BJ (cell line): ENCODE measurements around the gene EXOSC2. TPM values are rescaled to one million over a fixed set of nuclear protein-coding genes. Genes with fewer than 3 reads are reported as not detected.

Source experiments
- CTCF ChIA-PET: fragments of 350-600 bp; formaldehyde crosslinking; extraction: SDS; loops from one replicate; lab custom pipeline; 2021; ENCODE audit warnings: antibody characterized with exemption, inconsistent platforms; lab: Yijun Ruan, JAX
- POLR2A ChIA-PET: fragments of 300-600 bp; sonication (Branson Sonifier 250); formaldehyde crosslinking; extraction: SDS; loops from one replicate; lab custom pipeline; 2021; ENCODE audit warnings: antibody characterized with exemption; lab: Charles Lee
- DNase-seq: peaks from one replicate; pipeline ENCODE4 v3.0.0-alpha.2; 2011; ENCODE audit warnings: low read depth
- H3K27me3 ChIP-seq: 2 replicates; pipeline ENCODE4 v1.6.0; 2011; ENCODE audit warnings: low read length; ENCODE audit not compliant: control insufficient read depth, insufficient read depth
- H3K36me3 ChIP-seq: 2 replicates; pipeline ENCODE4 v1.5.1; 2011; ENCODE audit warnings: low read length; ENCODE audit not compliant: control insufficient read depth, insufficient read depth
- H3K4me3 ChIP-seq: 2 replicates; pipeline ENCODE4 v1.5.1; 2011; ENCODE audit warnings: low read depth, mild to moderate bottlenecking, control low read depth, low read length
- CTCF ChIP-seq: IDR thresholded peaks from 2 replicates; pipeline ENCODE4 v1.5.1; 2011; ENCODE audit warnings: low read depth, mild to moderate bottlenecking, control low read depth, inconsistent platforms, low read length, moderate library complexity; ENCODE audit not compliant: insufficient read depth
- polyA plus RNA-seq: library from polyadenylated mRNA; depleted of rRNA; stranded (reverse); fragments of >200 nt; gene quantifications from 2 replicates; pipeline ENCODE4 v1.2.3, GENCODE V29; 2011

EXOSC2 gene
- polyA plus RNA-seq, 1 experiment = 19.8 TPM

- H3K36me3 ChIP-seq = no peaks in the 10 kb centered on the region
- CTCF ChIA-PET = interaction anchor here (0.8 to 1.0 kb wide), 3 partner anchors 11 to 201 kb away, joined by 3 to 4 read pairs (median 3); no protein-coding TSS in a partner anchor
- POLR2A ChIA-PET = no interaction called here
- H3K4me3 ChIP-seq = no peak overlapping the region
- no peak for DNase-seq
- TF ChIP-seq CTCF = no peak; the same call in 1 of the 2 replicates
- H3K27me3 ChIP-seq = no peaks in the 10 kb centered on the region
Observed at GRCh38 chr9:130732136-130732535, 38.6 kb downstream of the EXOSC2 start.

GRCh38 chr9:130732793-130733221, 39.2 kb downstream of the EXOSC2 start:
- no peaks in the 10 kb centered on the region for H3K36me3 ChIP-seq
- TF ChIP-seq CTCF = no peak
- POLR2A ChIA-PET = no interaction called here
- CTCF ChIA-PET = interaction anchor here (0.8 to 1.0 kb wide), 4 partner anchors 10 to 201 kb away, joined by 3 to 4 read pairs (median 4); no protein-coding TSS in a partner anchor
- H3K27me3 ChIP-seq = no peaks in the 10 kb centered on the region
- no peak overlapping the region for H3K4me3 ChIP-seq
- no peak for DNase-seq

GRCh38 chr9:130735566-130735965, 42.0 kb downstream of the EXOSC2 start:
- ChIA-PET POLR2A (no interaction called here), CTCF (interaction anchor here (1.0 kb wide), 1 partner anchor 10 kb away, joined by 3 read pairs; no protein-coding TSS in a partner anchor)
- no peak overlapping the region for H3K4me3 ChIP-seq

GRCh38 chr9:130736834-130737233, 43.3 kb downstream of the EXOSC2 start:
- H3K27me3 ChIP-seq = no peaks in the 10 kb centered on the region
- POLR2A ChIA-PET = no interaction called here
- CTCF ChIA-PET = no interaction called here
- no peak for TF ChIP-seq CTCF
- H3K4me3 ChIP-seq = no peak overlapping the region
- H3K36me3 ChIP-seq = no peaks in the 10 kb centered on the region
- DNase-seq = no peak

More at GRCh38 chr9:130735566-130735965, 42.0 kb downstream of the EXOSC2 start:
- no peaks in the 10 kb centered on the region for H3K36me3 ChIP-seq
- DNase-seq = no peak
- no peak for TF ChIP-seq CTCF
- no peaks in the 10 kb centered on the region for H3K27me3 ChIP-seq

GRCh38 chr9:130738281-130738680, 44.7 kb downstream of the EXOSC2 start:
- ChIA-PET POLR2A (no interaction called here), CTCF (no interaction called here)
- Histone ChIP-seq H3K4me3 (no peak overlapping the region), H3K36me3 (no peaks in the 10 kb centered on the region), H3K27me3 (no peaks in the 10 kb centered on the region)
- no peak for TF ChIP-seq CTCF
- DNase-seq = no peak
